Lower leg skin (tissue), 3 donors: Measurements from ENCODE around the gene PPP4R3B.

ENCODE experiments used
- CTCF ChIP-seq, 3 donors: fragments of 450-650 bp; IDR thresholded peaks; one replicate each; pipeline ENCODE4 v1.5.1; 2016; ENCODE audit warnings: antibody characterized with exemption in 3 of 3, mild to moderate bottlenecking in 3 of 3, moderate library complexity in 2 of 3
- POLR2A ChIP-seq, 2 donors: fragments of 450-650 bp; IDR thresholded peaks; one replicate each; pipeline ENCODE4 v1.6.1; 2016 to 2017; ENCODE audit warnings: antibody characterized with exemption in 2 of 2, mild to moderate bottlenecking in 1 of 2, moderate library complexity in 1 of 2

DNA sequence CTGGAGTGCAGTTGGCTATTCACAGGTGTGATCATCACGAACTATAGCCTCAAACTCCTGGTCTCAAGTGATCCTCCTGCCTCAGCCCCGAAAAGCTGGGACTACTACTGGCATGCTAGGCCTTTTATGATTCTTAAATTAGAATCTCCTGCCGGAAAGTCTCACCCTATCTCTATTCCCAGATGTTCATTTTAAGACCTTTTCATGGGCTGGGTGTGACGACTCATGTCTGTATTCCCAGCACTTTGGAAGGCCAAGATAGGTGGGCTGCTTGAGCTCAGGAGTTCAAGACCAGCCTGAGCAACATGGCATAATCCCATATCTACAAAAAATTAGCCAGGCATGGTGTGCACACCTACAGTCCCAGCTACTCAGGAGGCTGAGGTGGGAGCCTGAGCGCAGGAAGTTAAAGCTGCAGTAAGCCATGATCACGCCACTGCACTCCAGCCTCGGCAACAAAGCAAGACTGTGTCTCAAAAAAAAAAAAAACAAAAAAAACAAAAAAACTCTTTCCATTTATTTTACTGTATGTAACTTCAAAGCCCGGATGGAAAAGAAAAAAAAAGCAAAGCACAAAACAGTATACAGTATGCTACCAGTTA, 8.1 kb downstream of the PPP4R3B start:
- no peak for TF ChIP-seq CTCF (IDR thresholded peaks at IDR 0.05)
- no peak for TF ChIP-seq POLR2A (IDR thresholded peaks at IDR 0.05)
